Spleen (tissue), 11 donors: ENCODE data around the gene RIPOR2. TPM values are rescaled to one million over a fixed set of nuclear protein-coding genes. Genes with fewer than 3 reads are reported as not detected.

Experiments
- DNase-seq: peaks from one replicate; pipeline ENCODE4 v3.0.0-alpha.2; 2020
- H3K27ac ChIP-seq, 8 donors: fragments of 200-600 bp; sonication (generic) in 7 of 8; 1 replicate in 4 of 8; 2 replicates in 4 of 8; pipeline versions ENCODE4 v1.5.0 to v1.8.0; 2016 to 2021; ENCODE audit warnings: inconsistent platforms in 4 of 8, mild to moderate bottlenecking in 4 of 8, moderate library complexity in 1 of 8
- H3K27me3 ChIP-seq, 7 donors: fragments of 200-600 bp; sonication (generic) in 6 of 7; replicated peaks in 1 of 7; 1 replicate in 4 of 7; 2 replicates in 3 of 7; pipeline versions ENCODE4 v1.5.0 to v1.8.0; 2016 to 2021; ENCODE audit warnings: inconsistent platforms in 3 of 7, mild to moderate bottlenecking in 1 of 7
- H3K36me3 ChIP-seq, 6 donors: fragments of 200-600 bp; sonication (generic) in 5 of 6; 1 replicate in 4 of 6; 2 replicates in 2 of 6; pipeline versions ENCODE4 v1.5.0 to v1.8.0; 2016 to 2021; ENCODE audit warnings: inconsistent platforms in 2 of 6
- H3K4me1 ChIP-seq, 6 donors: fragments of 200-600 bp; sonication (generic) in 5 of 6; 1 replicate in 3 of 6; 2 replicates in 3 of 6; pipeline versions ENCODE4 v1.5.0 to v1.8.0; 2016 to 2021; ENCODE audit warnings: inconsistent platforms in 3 of 6
- H3K4me3 ChIP-seq, 8 donors: fragments of 200-600 bp; sonication (generic) in 7 of 8; 1 replicate in 4 of 8; 2 replicates in 4 of 8; pipeline versions ENCODE4 v1.5.0 to v1.8.0; 2016 to 2021; ENCODE audit warnings: inconsistent platforms in 4 of 8, mild to moderate bottlenecking in 4 of 8, moderate library complexity in 2 of 8
- H3K9me3 ChIP-seq, 8 donors: fragments of 200-600 bp; sonication (generic) in 7 of 8; 1 replicate in 4 of 8; 2 replicates in 4 of 8; pipeline versions ENCODE4 v1.5.0 to v1.8.0; 2016 to 2021; ENCODE audit warnings: inconsistent platforms in 4 of 8
- CTCF ChIP-seq, 11 experiments: fragments of 200-600 bp in 7 of 11; fragments of 450-650 bp in 4 of 11; sonication (generic) in 4 of 11; IDR thresholded peaks in 8 of 11; conservative IDR thresholded peaks in 3 of 11; 1 replicate in 7 of 11; 2 replicates in 4 of 11; pipeline versions ENCODE4 v1.4.0 to v1.8.0; 2016 to 2021; ENCODE audit warnings: antibody characterized with exemption in 11 of 11, inconsistent platforms in 4 of 11, mild to moderate bottlenecking in 1 of 11
- POLR2A ChIP-seq, 3 donors: fragments of 450-650 bp; IDR thresholded peaks; one replicate each; pipeline ENCODE4 v1.5.1; 2017; ENCODE audit warnings: antibody characterized with exemption in 3 of 3, mild to moderate bottlenecking in 1 of 3
- POLR2AphosphoS5 ChIP-seq, 3 donors: sonication (generic); formaldehyde crosslinking; IDR thresholded peaks; one replicate each; pipeline ENCODE4 v1.5.1; 2017; ENCODE audit warnings: antibody characterized with exemption in 3 of 3
- WGBS, 5 donors: extraction: QIAGEN DNeasy Blood & Tissue Kit in 3 of 5; methylation state at CpG; one replicate each; pipeline versions ENCODE4 v1.1.5 to v1.1.7; 2013 to 2018; 5-methylcytosine and 5-hydroxymethylcytosine counted together
- intact Hi-C: fragments of 100-400 bp; cut with DNase I; formaldehyde crosslinking; loops from one replicate; pipeline ENCODE4 v1.15.0; 2023; ENCODE audit warnings: low total_unique reads
- polyA plus RNA-seq, 3 donors: library from polyadenylated mRNA; stranded (reverse); fragments of 200-250 nt; gene quantifications; one replicate each; pipeline ENCODE4 v1.2.1, GENCODE V29; 2013
- total RNA-seq, 7 donors: library from RNA; depleted of rRNA in 3 of 7; stranded (reverse); fragments of >200 nt in 3 of 7; fragmentation: NEBNext Ultra II Directional in 4 of 7; extraction: Animal tissue kit (Norgen Biotek cat#: 25700) in 4 of 7; gene quantifications; one replicate each; pipeline versions ENCODE4 v1.1.0 to v1.2.1, GENCODE V29; 2016 to 2021
- donor health status: healthy with polysubstance abuse.
- donor health status: DM: no; HTN: no; CAD: no; lungs with moderate emphysema.
- donor health status: DM: no; HTN: no; CAD: no.
- donor health status: Bipolar disorder and iron deficiency.
- donor health status: healthy.
- donor health status: DM: no; HTN: no; CAD: no.
- donor health status: DM: yes; HTN: yes; CAD: no.

RIPOR2 gene
- total and polyA plus RNA-seq, 10 donors, result 40.6 to 247 (median 147) TPM

GRCh38 chr6:24899997-24900325, 35.8 kb downstream of the RIPOR2 start:
- H3K4me3 ChIP-seq, result no peak overlapping the region
- peaks cover 0 to 98% (median 57%) of the 10 kb centered on the region in 6 donors for H3K4me1 ChIP-seq
- H3K9me3 ChIP-seq, result no peaks in the 10 kb centered on the region
- 66 to 82% (median 70%) methylated on average over 6 of the region's 6 CpGs for WGBS, 5 donors
- intact Hi-C loops, result no loop called here
- no peaks in the 10 kb centered on the region for H3K27me3 ChIP-seq
- TF ChIP-seq POLR2A (IDR thresholded peaks at IDR 0.05) (no peak), CTCF (IDR thresholded peaks at IDR 0.05 in 8 of 11, conservative IDR thresholded peaks at IDR 0.05 in 3 of 11) (no peak), POLR2AphosphoS5 (IDR thresholded peaks at IDR 0.05) (peak in 1 of 3 donors; percentile 5)
- peak overlapping the region in 4 of 8 donors; percentile 31 to 53 (median 38) for H3K27ac ChIP-seq
- DNase-seq, result no peak
- peaks cover 0 to 93% (median 0%) of the 10 kb centered on the region in 6 donors for H3K36me3 ChIP-seq

GRCh38 chr6:24899136-24899996, 36.4 kb downstream of the RIPOR2 start:
- H3K4me1 ChIP-seq, result peaks cover 0 to 98% (median 54%) of the 10 kb centered on the region in 6 donors
- TF ChIP-seq POLR2AphosphoS5 (IDR thresholded peaks at IDR 0.05) (no peak), CTCF (IDR thresholded peaks at IDR 0.05 in 8 of 11, conservative IDR thresholded peaks at IDR 0.05 in 3 of 11) (no peak), POLR2A (IDR thresholded peaks at IDR 0.05) (no peak)
- 59 to 69% (median 63%) methylated on average over 8 of the region's 8 CpGs for WGBS, 5 donors
- peaks cover 0 to 88% (median 0%) of the 10 kb centered on the region in 6 donors for H3K36me3 ChIP-seq
- peak overlapping the region in 4 of 8 donors; percentile 31 to 53 (median 38) for H3K27ac ChIP-seq
- H3K4me3 ChIP-seq, result no peak overlapping the region
- intact Hi-C loops, result no loop called here
- no peaks in the 10 kb centered on the region for H3K9me3 ChIP-seq
- no peak for DNase-seq
- no peaks in the 10 kb centered on the region for H3K27me3 ChIP-seq

- intact Hi-C loops, result no loop called here
- Histone ChIP-seq H3K9me3 (no peaks in the 10 kb centered on the region), H3K36me3 (peaks cover 0 to 82% (median 0%) of the 10 kb centered on the region in 6 donors), H3K27me3 (no peaks in the 10 kb centered on the region), H3K27ac (peak overlapping the region in 3 of 8 donors; percentile 3 to 53 (median 45)), H3K4me1 (peaks cover 0 to 98% (median 53%) of the 10 kb centered on the region in 6 donors), H3K4me3 (no peak overlapping the region)
- no peak for DNase-seq
- no peak for TF ChIP-seq CTCF (IDR thresholded peaks at IDR 0.05 in 8 of 11, conservative IDR thresholded peaks at IDR 0.05 in 3 of 11)
- TF ChIP-seq POLR2AphosphoS5 (IDR thresholded peaks at IDR 0.05), result no peak
- 0 to 87% (median 61%) methylated on average over 1 of the region's 1 CpG for WGBS, 5 donors
Observed at GRCh38 chr6:24898676-24899075, 37.1 kb downstream of the RIPOR2 start.

GRCh38 chr6:24897186-24897585, 38.6 kb downstream of the RIPOR2 start:
- no peak overlapping the region for H3K4me3 ChIP-seq

More at GRCh38 chr6:24897186-24897585, 38.6 kb downstream of the RIPOR2 start:
- intact Hi-C loops, result no loop called here
- H3K4me1 ChIP-seq, result peaks cover 0 to 98% (median 53%) of the 10 kb centered on the region in 6 donors
- no peaks in the 10 kb centered on the region for H3K27me3 ChIP-seq
- H3K9me3 ChIP-seq, result no peaks in the 10 kb centered on the region
- TF ChIP-seq POLR2AphosphoS5 (IDR thresholded peaks at IDR 0.05) (no peak), CTCF (IDR thresholded peaks at IDR 0.05 in 8 of 11, conservative IDR thresholded peaks at IDR 0.05 in 3 of 11) (no peak), POLR2A (IDR thresholded peaks at IDR 0.05) (no peak)
- peaks cover 0 to 74% (median 0%) of the 10 kb centered on the region in 6 donors for H3K36me3 ChIP-seq
- H3K27ac ChIP-seq, result peak overlapping the region in 1 of 8 donors; percentile 10
- no peak for DNase-seq
- 89 to 95% (median 91%) methylated on average over 6 of the region's 6 CpGs for WGBS, 5 donors
